A673 (cell line): ENCODE results near the gene SLC40A1. TPM values are rescaled to one million over a fixed set of nuclear protein-coding genes. Genes with fewer than 3 reads are reported as not detected.

Experiments
- BruUV-seq: library from RNA; stranded (reverse); fragments of 400-500 nt; replicated peaks from 2 replicates; lab custom pipeline; 2021; lab: Mats Ljungman, UMichigan
- CTCF ChIA-PET: fragments of 300-600 bp; sonication (Branson Sonifier 250); formaldehyde crosslinking; loops from one replicate; lab custom pipeline; 2022; ENCODE audit warnings: antibody characterized with exemption; lab: Charles Lee
- POLR2A ChIA-PET: fragments of 300-600 bp; sonication (Branson Sonifier 250); formaldehyde crosslinking; loops from one replicate; lab custom pipeline; 2022; ENCODE audit warnings: antibody characterized with exemption; ENCODE audit not compliant: low non-redundant PET; lab: Charles Lee
- DNase-seq: peaks from one replicate; pipeline ENCODE4 v3.0.0-alpha.2; 2015; ENCODE audit warnings: low spot score
- H3K27ac ChIP-seq: fragments of 200-600 bp; sonication (generic); 2 replicates; pipeline ENCODE4 v1.5.1; 2016; ENCODE audit warnings: mixed run types, low read depth, mild to moderate bottlenecking, mixed read lengths, antibody characterized with exemption, low read length; ENCODE audit not compliant: poor library complexity, severe bottlenecking
- H3K27me3 ChIP-seq: fragments of 200-600 bp; sonication (generic); replicated peaks from 2 replicates; pipeline ENCODE4 v1.6.1; 2017; ENCODE audit warnings: mixed run types, low read depth, mild to moderate bottlenecking, mixed read lengths, antibody characterized with exemption, low read length; ENCODE audit not compliant: insufficient read depth, poor library complexity
- H3K36me3 ChIP-seq: fragments of 200-600 bp; sonication (generic); 2 replicates; pipeline ENCODE4 v1.6.1; 2016; ENCODE audit warnings: mixed run types, mild to moderate bottlenecking, mixed read lengths, antibody characterized with exemption, low read length; ENCODE audit not compliant: insufficient read depth, poor library complexity, severe bottlenecking
- H3K4me1 ChIP-seq: fragments of 200-600 bp; sonication (generic); 2 replicates; pipeline ENCODE4 v1.6.1; 2017; ENCODE audit warnings: mixed run types, mild to moderate bottlenecking, mixed read lengths, antibody characterized with exemption, low read length; ENCODE audit not compliant: insufficient read depth, poor library complexity, severe bottlenecking
- H3K4me3 ChIP-seq: fragments of 200-600 bp; sonication (generic); 2 replicates; pipeline ENCODE4 v1.5.1; 2016; ENCODE audit warnings: low read depth, mixed run types, mild to moderate bottlenecking, mixed read lengths, low read length; ENCODE audit not compliant: poor library complexity, severe bottlenecking
- H3K9me3 ChIP-seq: fragments of 200-600 bp; sonication (generic); 2 replicates; pipeline ENCODE4 v1.6.1; 2016; ENCODE audit warnings: mixed run types, low read depth, mild to moderate bottlenecking, mixed read lengths, antibody characterized with exemption, low read length; ENCODE audit not compliant: poor library complexity, severe bottlenecking
- CTCF ChIP-seq: fragments of 300-800, 200-600 bp; sonication (generic); conservative IDR thresholded peaks from 2 replicates; pipeline ENCODE4 v1.5.1; 2017; ENCODE audit warnings: low read depth, mild to moderate bottlenecking, antibody characterized with exemption, low read length, moderate library complexity, mixed read lengths
- EZH2 ChIP-seq: fragments of 200-600 bp; sonication (generic); IDR thresholded peaks from 2 replicates; pipeline ENCODE4 v1.6.1; 2017; ENCODE audit warnings: borderline replicate concordance, low read depth, mild to moderate bottlenecking, mixed read lengths, antibody characterized with exemption, low read length; ENCODE audit not compliant: poor library complexity, severe bottlenecking
- intact Hi-C: fragments of 100-400 bp; cut with micrococcal nuclease; formaldehyde crosslinking; loops from one replicate; pipeline ENCODE4 v1.10.0; 2022; ENCODE audit not compliant: unreplicated experiment
- total RNA-seq: library from RNA; stranded (reverse); gene quantifications from 2 replicates; pipeline ENCODE4 v1.2.3, GENCODE V29; 2021

The SLC40A1 gene
- total RNA-seq, 1 experiment from 2014 or later, result 1.9 TPM

- H3K27me3 ChIP-seq, result peaks cover 13% of the 10 kb centered on the region
- no peak for TF ChIP-seq CTCF
- no peak for TF ChIP-seq EZH2
- no peak overlapping the region for H3K4me3 ChIP-seq
- H3K4me1 ChIP-seq, result peaks cover 5% of the 10 kb centered on the region
- CTCF ChIA-PET, result no interaction called here
- DNase-seq, result no peak
- no peaks in the 10 kb centered on the region for H3K36me3 ChIP-seq
- POLR2A ChIA-PET, result no interaction called here
- no TSS peak for BruUV-seq
- intact Hi-C loops, result no loop called here
- no peak overlapping the region for H3K27ac ChIP-seq
- H3K9me3 ChIP-seq, result no peaks in the 10 kb centered on the region
Measured at GRCh38 chr2:189583227-189584198, 2.9 kb upstream of the SLC40A1 start.

- no peak for DNase-seq
- no peaks in the 10 kb centered on the region for H3K36me3 ChIP-seq
- no peak overlapping the region for H3K4me3 ChIP-seq
- ChIA-PET POLR2A (no interaction called here), CTCF (no interaction called here)
- no peak overlapping the region for H3K27ac ChIP-seq
- no TSS peak for BruUV-seq
- intact Hi-C loops, result no loop called here
- no peaks in the 10 kb centered on the region for H3K9me3 ChIP-seq
- peaks cover 13% of the 10 kb centered on the region for H3K27me3 ChIP-seq
- peaks cover 5% of the 10 kb centered on the region for H3K4me1 ChIP-seq
- TF ChIP-seq CTCF (no peak), EZH2 (no peak)
Measured at GRCh38 chr2:189582809-189583192, 2.2 kb upstream of the SLC40A1 start.

GRCh38 chr2:189582140-189582808 is 1.7 kb upstream of the SLC40A1 start:
- DNase-seq, result no peak
- peaks cover 5% of the 10 kb centered on the region for H3K4me1 ChIP-seq
- POLR2A ChIA-PET, result no interaction called here
- H3K27ac ChIP-seq, result no peak overlapping the region
- H3K36me3 ChIP-seq, result no peaks in the 10 kb centered on the region
- CTCF ChIA-PET, result no interaction called here
- H3K27me3 ChIP-seq, result peaks cover 13% of the 10 kb centered on the region
- no peaks in the 10 kb centered on the region for H3K9me3 ChIP-seq
- intact Hi-C loops, result no loop called here
- no TSS peak for BruUV-seq
- H3K4me3 ChIP-seq, result no peak overlapping the region
- no peak for TF ChIP-seq CTCF
- no peak for TF ChIP-seq EZH2
